Measurements from ENCODE around the gene FKBP1A.
A peak's percentile ranks its signal among the peaks of the same experiment; 100 is the strongest.

DNA sequence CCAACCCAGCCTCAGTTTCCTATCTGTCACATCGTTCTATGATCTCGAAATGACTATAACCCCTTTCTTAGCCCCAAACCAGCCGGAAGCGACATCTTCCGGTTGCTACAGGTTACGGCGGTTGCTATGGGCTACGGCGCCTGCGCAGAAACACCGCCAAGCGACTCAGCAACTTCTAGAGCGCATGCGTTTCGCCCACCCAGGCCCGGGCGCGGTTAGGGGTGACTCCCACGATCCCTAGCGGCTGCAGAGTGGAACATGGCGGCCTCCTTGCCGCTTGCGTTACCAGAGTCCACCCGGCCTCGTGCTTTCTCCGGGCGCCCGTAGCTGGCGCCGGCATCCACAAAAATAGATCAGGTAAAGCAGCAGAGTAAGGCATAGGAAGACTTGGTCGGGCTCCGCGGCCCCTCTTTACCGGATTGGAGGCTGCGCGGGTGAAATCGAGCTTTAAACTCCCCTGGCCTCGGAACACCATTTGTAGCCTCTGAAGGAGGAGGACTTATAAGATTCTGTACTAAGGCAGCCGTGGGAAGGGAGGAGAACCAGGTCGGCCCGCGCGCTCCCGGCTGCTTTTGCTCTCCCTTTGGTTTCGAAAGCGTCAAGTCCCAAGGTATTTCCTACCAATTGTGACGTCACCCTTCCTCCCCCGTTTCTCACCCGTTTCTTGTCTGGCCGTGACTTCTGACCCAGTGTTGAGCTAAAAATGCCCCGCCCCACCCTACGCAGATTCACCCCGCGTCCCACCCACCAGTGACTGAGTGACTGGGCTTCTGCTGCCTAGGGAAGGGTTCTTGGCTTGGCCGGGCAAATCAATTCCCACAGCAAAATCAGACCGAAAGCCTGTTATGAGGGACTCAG is 67.5 kb downstream of the FKBP1A start:
- TF ChIP-seq YY1 (IDR thresholded peaks at IDR 0.05; ENCODE audit: insufficient read depth, insufficient read length) (peak; percentile 82), SUZ12 (IDR thresholded peaks at IDR 0.05; ENCODE audit: extremely low read depth, insufficient read depth, insufficient read length) (no peak), ZNF274 (IDR thresholded peaks at IDR 0.05; ENCODE audit: low read depth, low read length) (no peak)
